Immature natural killer cell (primary cell): ENCODE measurements around the gene PALLD. TPM values are rescaled to one million over a fixed set of nuclear protein-coding genes. Genes with fewer than 3 reads are reported as not detected.

Experiments
- DNase-seq, 3 donors: peaks; one replicate each; pipeline ENCODE4 v3.0.0; 2022; ENCODE audit warnings: mixed read lengths in 1 of 3
- H3K27ac Mint-ChIP-seq, 6 donors: one replicate each; pipeline ENCODE4 v1.8.0; 2020; ENCODE audit warnings: mixed read lengths in 6 of 6, mild to moderate bottlenecking in 5 of 6, inconsistent platforms in 4 of 6, moderate library complexity in 3 of 6
- H3K27me3 Mint-ChIP-seq, 3 donors: one replicate each; pipeline ENCODE4 v1.8.0; 2020 to 2021; ENCODE audit warnings: low read depth in 3 of 3, mild to moderate bottlenecking in 3 of 3, mixed read lengths in 3 of 3, moderate library complexity in 3 of 3, inconsistent platforms in 1 of 3
- H3K36me3 Mint-ChIP-seq, 3 donors: one replicate each; pipeline ENCODE4 v1.8.0; 2020; ENCODE audit warnings: mixed read lengths in 3 of 3, inconsistent platforms in 2 of 3, mild to moderate bottlenecking in 2 of 3
- H3K4me1 Mint-ChIP-seq, 2 donors: one replicate each; pipeline ENCODE4 v1.8.0; 2020; ENCODE audit warnings: inconsistent platforms in 2 of 2, mild to moderate bottlenecking in 2 of 2, mixed read lengths in 2 of 2, moderate library complexity in 1 of 2
- H3K4me3 Mint-ChIP-seq, 5 donors: one replicate each; pipeline ENCODE4 v1.8.0; 2020; ENCODE audit warnings: mild to moderate bottlenecking in 5 of 5, mixed read lengths in 5 of 5, inconsistent platforms in 3 of 5, moderate library complexity in 3 of 5
- H3K9me3 Mint-ChIP-seq, 6 donors: one replicate each; pipeline ENCODE4 v1.8.0; 2020; ENCODE audit warnings: mild to moderate bottlenecking in 6 of 6, mixed read lengths in 6 of 6, inconsistent platforms in 4 of 6, moderate library complexity in 3 of 6
- polyA plus RNA-seq, 3 donors: library from polyadenylated mRNA; unstranded; fragments of 300-500 nt; fragmentation: Illumina TruSeq; gene quantifications; one replicate each; pipeline ENCODE4 v1.2.3, GENCODE V29; 2021

Gene PALLD
- polyA plus RNA-seq, 3 donors from 2014 or later: 7.4 to 20.8 (median 15.8) TPM

- no peak overlapping the region for H3K27ac Mint-ChIP-seq
- DNase-seq: no peak
- H3K4me1 Mint-ChIP-seq: no peaks in the 10 kb centered on the region
- H3K27me3 Mint-ChIP-seq: peaks cover 0 to 4% (median 3%) of the 10 kb centered on the region in 3 donors
- no peaks in the 10 kb centered on the region for H3K36me3 Mint-ChIP-seq
- H3K9me3 Mint-ChIP-seq: no peaks in the 10 kb centered on the region
- H3K4me3 Mint-ChIP-seq: no peak overlapping the region
These were observed 268.5 kb downstream of the PALLD start for GRCh38 chr4:168765322-168765721.

- Mint-ChIP-seq H3K27me3 (peaks cover 0 to 6% (median 3%) of the 10 kb centered on the region in 3 donors), H3K4me1 (no peaks in the 10 kb centered on the region), H3K9me3 (no peaks in the 10 kb centered on the region), H3K4me3 (no peak overlapping the region), H3K36me3 (no peaks in the 10 kb centered on the region), H3K27ac (no peak overlapping the region)
- DNase-seq: no peak
These were observed 268.9 kb downstream of the PALLD start for GRCh38 chr4:168765726-168766125.

GRCh38 chr4:168766604-168767316 is 269.9 kb downstream of the PALLD start:
- Mint-ChIP-seq H3K4me3 (no peak overlapping the region), H3K27ac (no peak overlapping the region), H3K9me3 (no peaks in the 10 kb centered on the region), H3K27me3 (peaks cover 0 to 8% (median 3%) of the 10 kb centered on the region in 3 donors), H3K4me1 (no peaks in the 10 kb centered on the region), H3K36me3 (no peaks in the 10 kb centered on the region)
- no peak for DNase-seq

DNA sequence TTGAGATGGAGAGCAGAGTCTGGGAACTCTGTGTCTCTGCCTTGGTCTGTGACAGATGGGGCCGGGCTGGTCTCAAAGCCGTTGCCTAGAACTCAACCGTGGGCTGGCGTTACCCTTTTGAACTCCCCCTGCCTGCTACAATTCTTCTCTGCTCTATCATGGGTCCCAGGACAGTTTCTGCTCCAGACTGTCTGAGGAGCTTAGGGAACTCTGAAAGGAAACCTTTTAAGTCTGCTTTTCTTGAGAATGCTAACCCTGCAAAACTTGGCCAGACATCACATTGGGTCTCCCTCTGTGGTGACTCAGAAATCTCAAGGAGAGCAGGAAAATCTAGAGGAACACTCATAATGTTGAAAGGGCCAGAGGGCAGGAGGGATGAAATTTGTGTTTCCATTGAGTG is 272.6 kb downstream of the PALLD start:
- Mint-ChIP-seq H3K36me3 (no peaks in the 10 kb centered on the region), H3K27ac (no peak overlapping the region), H3K4me3 (no peak overlapping the region), H3K4me1 (no peaks in the 10 kb centered on the region), H3K9me3 (no peaks in the 10 kb centered on the region), H3K27me3 (peaks cover 0 to 11% (median 4%) of the 10 kb centered on the region in 3 donors)
- no peak for DNase-seq

DNA sequence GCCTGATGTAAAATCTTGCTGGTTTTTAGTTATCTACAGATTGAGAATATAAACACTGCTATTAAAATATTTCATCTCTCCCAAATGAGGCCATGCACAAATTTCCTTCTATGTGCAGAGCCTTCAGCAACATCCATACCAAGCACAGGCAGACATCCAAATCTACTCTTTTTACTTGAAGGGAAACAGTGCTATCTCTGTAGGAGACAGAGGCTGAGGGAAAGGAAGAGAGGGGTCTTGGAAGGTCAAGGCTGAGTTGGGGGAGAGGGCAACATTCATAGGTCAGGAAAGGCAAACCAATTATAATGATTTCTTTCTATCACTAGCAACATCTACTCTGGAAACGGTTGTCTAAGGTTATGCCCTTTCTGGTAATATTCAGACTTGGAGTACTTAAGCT is 273.0 kb downstream of the PALLD start:
- Mint-ChIP-seq H3K27ac (no peak overlapping the region), H3K9me3 (no peaks in the 10 kb centered on the region), H3K4me1 (no peaks in the 10 kb centered on the region), H3K36me3 (no peaks in the 10 kb centered on the region), H3K4me3 (no peak overlapping the region), H3K27me3 (peaks cover 0 to 11% (median 4%) of the 10 kb centered on the region in 3 donors)
- DNase-seq: no peak

GRCh38 chr4:168771251-168771650 is 274.4 kb downstream of the PALLD start:
- Mint-ChIP-seq H3K27me3 (peaks cover 0 to 11% (median 8%) of the 10 kb centered on the region in 3 donors), H3K4me3 (no peak overlapping the region), H3K27ac (no peak overlapping the region)

DNA sequence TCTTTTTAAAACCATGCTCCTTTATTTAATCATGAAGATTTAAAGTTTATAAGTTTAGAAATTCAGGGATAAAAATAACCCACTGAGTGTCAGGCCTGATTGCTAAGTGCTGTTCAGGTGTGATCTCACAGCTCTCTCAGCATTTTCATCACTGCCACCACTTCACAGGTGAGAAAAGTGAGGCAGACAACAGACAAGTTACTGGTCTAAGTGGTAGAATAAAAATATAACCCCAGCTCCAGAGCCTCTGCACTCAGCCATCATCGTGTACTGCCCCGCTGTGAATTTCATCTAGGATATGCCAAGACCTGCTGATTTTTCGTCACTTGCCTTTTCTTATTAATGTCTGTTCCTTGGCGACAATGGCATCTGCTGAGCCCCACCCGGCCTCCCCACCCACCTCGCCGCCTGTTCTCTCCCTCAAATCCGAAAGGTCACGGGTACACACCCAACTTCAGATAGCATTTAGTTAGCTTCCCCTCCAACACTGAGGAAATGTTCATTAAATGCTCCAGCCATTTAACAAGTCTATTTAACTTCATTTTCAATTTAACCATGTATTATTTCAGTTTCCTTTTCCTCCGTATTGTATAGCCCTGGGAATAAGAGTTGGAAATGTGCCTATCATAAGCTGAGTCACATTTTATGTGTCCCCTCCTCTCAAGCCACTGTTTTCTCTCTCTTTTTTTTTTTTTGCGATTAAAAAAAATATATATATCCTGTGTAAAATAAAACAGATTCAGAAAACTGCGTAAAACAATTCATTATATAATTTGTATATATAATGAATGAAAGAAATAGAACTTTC is 276.7 kb downstream of the PALLD start:
- Mint-ChIP-seq H3K9me3 (peaks cover 0 to 16% (median 7%) of the 10 kb centered on the region in 6 donors), H3K27me3 (peaks cover 0 to 11% (median 6%) of the 10 kb centered on the region in 3 donors), H3K27ac (no peak overlapping the region), H3K4me3 (no peak overlapping the region), H3K4me1 (no peaks in the 10 kb centered on the region), H3K36me3 (peaks cover 0 to 10% (median 0%) of the 10 kb centered on the region in 3 donors)
- no peak for DNase-seq

More at GRCh38 chr4:168771251-168771650, 274.4 kb downstream of the PALLD start:
- H3K4me1 Mint-ChIP-seq: no peaks in the 10 kb centered on the region
- peaks cover 0 to 8% (median 0%) of the 10 kb centered on the region in 3 donors for H3K36me3 Mint-ChIP-seq
- DNase-seq: no peak
- H3K9me3 Mint-ChIP-seq: peaks cover 0 to 8% (median 3%) of the 10 kb centered on the region in 6 donors

DNA sequence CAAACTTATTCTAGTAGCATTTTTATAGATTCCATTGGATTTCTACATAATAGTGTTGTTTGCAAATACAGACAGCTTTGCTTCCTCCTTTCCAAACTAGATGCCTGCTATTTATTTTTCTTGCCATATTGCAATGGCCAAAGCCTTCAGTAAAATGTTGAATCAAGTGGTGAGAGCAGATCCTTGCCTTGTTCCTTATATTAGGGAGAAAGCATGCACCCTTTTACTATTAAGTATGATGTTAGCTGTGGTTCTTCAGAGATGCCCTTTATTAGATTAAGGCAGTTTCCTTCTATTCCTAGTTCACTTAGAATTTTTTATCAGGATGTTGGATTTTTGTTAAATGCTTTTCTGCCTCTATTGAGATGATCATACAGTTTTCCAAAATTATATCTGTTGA is 279.5 kb downstream of the PALLD start:
- no peak overlapping the region for H3K4me3 Mint-ChIP-seq
- peaks cover 0 to 10% (median 0%) of the 10 kb centered on the region in 3 donors for H3K36me3 Mint-ChIP-seq
- H3K27me3 Mint-ChIP-seq: peaks cover 0 to 16% (median 6%) of the 10 kb centered on the region in 3 donors
- H3K4me1 Mint-ChIP-seq: no peaks in the 10 kb centered on the region
- no peak overlapping the region for H3K27ac Mint-ChIP-seq
- peaks cover 0 to 16% (median 7%) of the 10 kb centered on the region in 6 donors for H3K9me3 Mint-ChIP-seq
- no peak for DNase-seq

DNA sequence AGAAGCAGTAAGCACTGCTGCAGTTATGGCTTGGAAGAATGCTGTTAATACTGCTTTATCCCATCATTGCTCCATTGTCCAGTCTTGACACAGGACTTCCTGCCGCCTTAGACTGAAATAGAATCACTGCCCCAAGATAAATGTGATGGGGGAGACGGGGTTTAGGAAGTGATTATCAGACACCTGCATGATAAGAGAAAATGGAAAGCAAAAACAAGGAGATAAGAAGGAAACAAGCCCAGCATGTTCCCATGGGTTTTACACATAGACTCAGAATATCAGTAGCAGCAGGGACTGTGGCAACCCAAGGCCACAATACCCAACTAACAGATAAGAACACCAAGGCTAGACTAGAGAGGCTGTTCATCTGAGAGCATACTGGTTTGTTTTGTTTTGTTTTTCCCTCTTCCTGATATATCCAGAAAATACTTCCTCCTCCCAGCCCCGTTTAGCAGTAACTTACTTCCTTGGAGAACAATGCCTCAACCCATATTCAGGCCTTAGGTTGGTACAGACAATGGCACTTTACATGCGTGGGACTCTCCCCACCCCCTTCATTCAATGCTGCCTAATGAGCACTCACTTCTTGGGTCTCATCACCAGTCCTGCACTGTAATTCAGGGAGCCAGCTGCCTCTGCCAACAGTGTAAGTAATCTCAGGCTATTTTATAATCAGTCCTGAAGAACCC is 280.6 kb downstream of the PALLD start:
- Mint-ChIP-seq H3K36me3 (peaks cover 0 to 10% (median 0%) of the 10 kb centered on the region in 3 donors), H3K27ac (no peak overlapping the region), H3K4me1 (no peaks in the 10 kb centered on the region), H3K4me3 (no peak overlapping the region), H3K9me3 (peaks cover 0 to 16% (median 7%) of the 10 kb centered on the region in 6 donors), H3K27me3 (peaks cover 0 to 14% (median 6%) of the 10 kb centered on the region in 3 donors)
- no peak for DNase-seq

GRCh38 chr4:168781341-168781740 is 284.5 kb downstream of the PALLD start:
- Mint-ChIP-seq H3K27me3 (peaks cover 0 to 11% (median 0%) of the 10 kb centered on the region in 3 donors), H3K4me1 (no peaks in the 10 kb centered on the region), H3K27ac (no peak overlapping the region), H3K36me3 (peaks cover 0 to 1% (median 0%) of the 10 kb centered on the region in 3 donors), H3K4me3 (no peak overlapping the region), H3K9me3 (peaks cover 0 to 7% (median 4%) of the 10 kb centered on the region in 6 donors)
- DNase-seq: no peak

- Mint-ChIP-seq H3K9me3 (peaks cover 0 to 4% (median 0%) of the 10 kb centered on the region in 6 donors), H3K36me3 (no peaks in the 10 kb centered on the region), H3K27me3 (peaks cover 0 to 11% (median 0%) of the 10 kb centered on the region in 3 donors), H3K4me1 (no peaks in the 10 kb centered on the region), H3K4me3 (no peak overlapping the region), H3K27ac (no peak overlapping the region)
- DNase-seq: no peak
These were observed 285.1 kb downstream of the PALLD start for GRCh38 chr4:168781926-168782325.

- H3K4me3 Mint-ChIP-seq: no peak overlapping the region
- no peaks in the 10 kb centered on the region for H3K4me1 Mint-ChIP-seq
- no peak for DNase-seq
- peaks cover 0 to 4% (median 0%) of the 10 kb centered on the region in 6 donors for H3K9me3 Mint-ChIP-seq
- H3K27ac Mint-ChIP-seq: no peak overlapping the region
- no peaks in the 10 kb centered on the region for H3K36me3 Mint-ChIP-seq
- H3K27me3 Mint-ChIP-seq: peaks cover 0 to 11% (median 0%) of the 10 kb centered on the region in 3 donors
These were observed 285.6 kb downstream of the PALLD start for GRCh38 chr4:168782439-168782838.

GRCh38 chr4:168784786-168785461 is 288.1 kb downstream of the PALLD start:
- Mint-ChIP-seq H3K9me3 (peaks cover 0 to 2% (median 0%) of the 10 kb centered on the region in 6 donors), H3K27me3 (peaks cover 0 to 8% (median 3%) of the 10 kb centered on the region in 3 donors), H3K36me3 (no peaks in the 10 kb centered on the region), H3K4me3 (no peak overlapping the region), H3K4me1 (no peaks in the 10 kb centered on the region), H3K27ac (no peak overlapping the region)
- no peak for DNase-seq
